ENCODE results near the gene NTRK2. TPM values are rescaled to one million over a fixed set of nuclear protein-coding genes. Genes with fewer than 3 reads are reported as not detected.

NTRK2 gene
- polyA plus RNA-seq (ENCODE audit: insufficient read length in 4 of 4), result 100 to 1,000 TPM in 3 of 4 donors, 10 to 100 TPM in 1; 93.2 to 154 (median 119) TPM

DNA sequence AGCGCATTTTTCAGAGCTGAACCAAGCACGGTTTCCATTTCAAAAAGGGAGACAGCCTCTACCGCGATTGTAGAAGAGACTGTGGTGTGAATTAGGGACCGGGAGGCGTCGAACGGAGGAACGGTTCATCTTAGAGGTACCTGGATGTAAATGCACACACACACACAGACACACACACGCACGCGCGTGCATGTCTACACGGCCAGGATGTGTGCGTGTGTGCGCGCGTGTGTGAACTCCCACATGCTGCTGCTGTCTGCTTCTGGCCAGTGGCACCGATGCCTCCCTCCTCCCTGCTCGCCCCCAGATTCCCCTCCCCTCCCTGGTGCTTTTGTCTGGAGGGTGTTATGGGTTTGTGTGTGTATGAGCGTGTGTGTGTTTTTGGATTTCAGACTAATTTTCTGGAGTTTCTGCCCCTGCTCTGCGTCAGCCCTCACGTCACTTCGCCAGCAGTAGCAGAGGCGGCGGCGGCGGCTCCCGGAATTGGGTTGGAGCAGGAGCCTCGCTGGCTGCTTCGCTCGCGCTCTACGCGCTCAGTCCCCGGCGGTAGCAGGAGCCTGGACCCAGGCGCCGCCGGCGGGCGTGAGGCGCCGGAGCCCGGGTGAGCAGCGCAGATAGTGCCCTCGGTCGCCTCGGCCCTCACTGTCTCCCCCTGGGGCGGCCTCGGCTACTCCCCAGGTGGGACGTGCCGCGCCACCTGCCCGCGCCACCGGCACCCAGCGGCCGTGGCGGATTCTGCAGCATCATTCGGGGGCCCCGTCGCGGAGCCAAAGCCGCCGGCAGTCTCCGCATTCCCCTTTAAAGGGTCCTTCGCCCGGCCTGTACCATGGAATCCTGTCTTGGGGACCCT lies at the start of gene NTRK2:
NTRK2 (plus strand) TSS at position 442 of the 850 bp plus-strand sequence. CDS start 1,020 bp downstream, outside the sequence.
- peak in 1 of 4 donors; percentile 61 for DNase-seq (ENCODE audit: low read depth in 4 of 4, low spot score in 3 of 4)

DNA sequence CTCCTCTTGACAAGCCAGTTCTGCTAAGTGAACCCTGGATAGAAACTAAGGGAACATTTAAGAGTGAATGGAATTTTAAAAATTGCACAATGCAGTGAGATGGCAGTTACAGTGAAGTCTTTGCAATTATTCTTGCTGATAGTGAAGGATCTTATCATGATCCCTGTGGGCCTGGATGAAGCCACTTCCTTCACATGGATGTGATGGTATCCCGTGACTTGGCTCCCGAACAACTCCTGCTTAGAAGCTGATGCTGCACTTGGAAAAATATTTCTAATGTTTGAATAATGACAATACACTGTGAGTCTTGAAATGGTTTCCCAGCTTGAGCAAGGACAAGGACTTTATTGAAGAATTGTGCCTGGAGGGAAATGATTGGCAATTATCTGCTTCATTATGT lies 49.2 kb upstream of the NTRK2 start:
- no peak for DNase-seq (ENCODE audit: low read depth in 4 of 4, low spot score in 3 of 4)

DNA sequence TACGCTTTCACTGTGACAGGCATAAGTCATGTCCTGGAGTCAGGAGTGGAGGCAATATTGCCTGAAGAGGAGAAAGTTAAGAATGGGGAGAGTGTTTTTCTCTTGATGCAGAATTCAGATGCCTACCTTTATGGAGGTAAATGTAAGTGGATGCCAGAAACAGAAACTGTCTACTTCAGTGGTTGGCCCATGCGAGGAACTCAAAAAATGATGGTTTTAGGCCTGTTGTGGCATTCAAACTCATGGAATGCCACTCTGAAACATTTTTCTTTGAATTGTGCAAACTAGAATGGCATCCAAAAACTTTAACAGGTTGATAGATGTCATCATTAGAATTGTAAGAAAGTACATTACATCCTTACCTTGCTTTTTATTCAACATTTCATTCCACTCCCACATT lies 47.7 kb upstream of the NTRK2 start:
- DNase-seq (ENCODE audit: low read depth in 4 of 4, low spot score in 3 of 4), result no peak

DNA sequence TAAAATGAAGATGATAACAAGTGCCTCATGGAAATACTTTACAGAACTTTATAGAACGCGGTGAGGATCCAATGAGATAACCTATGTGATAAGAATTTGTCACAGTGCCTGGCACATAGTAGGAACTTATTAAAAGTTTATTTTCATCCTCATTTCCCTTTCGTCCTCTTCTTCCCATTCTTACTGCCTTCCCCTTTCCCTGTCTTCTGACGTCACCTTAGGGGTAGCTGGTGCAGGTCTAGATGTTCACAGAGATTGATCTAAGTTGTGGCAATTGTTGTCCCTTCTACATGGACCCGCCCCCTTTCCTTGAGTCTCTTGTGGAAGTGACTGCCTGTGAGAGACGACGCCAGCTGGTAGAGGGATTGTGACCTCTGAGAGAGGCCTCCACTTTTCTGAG lies 46.5 kb upstream of the NTRK2 start:
- no peak for DNase-seq (ENCODE audit: low read depth in 4 of 4, low spot score in 3 of 4)

DNA sequence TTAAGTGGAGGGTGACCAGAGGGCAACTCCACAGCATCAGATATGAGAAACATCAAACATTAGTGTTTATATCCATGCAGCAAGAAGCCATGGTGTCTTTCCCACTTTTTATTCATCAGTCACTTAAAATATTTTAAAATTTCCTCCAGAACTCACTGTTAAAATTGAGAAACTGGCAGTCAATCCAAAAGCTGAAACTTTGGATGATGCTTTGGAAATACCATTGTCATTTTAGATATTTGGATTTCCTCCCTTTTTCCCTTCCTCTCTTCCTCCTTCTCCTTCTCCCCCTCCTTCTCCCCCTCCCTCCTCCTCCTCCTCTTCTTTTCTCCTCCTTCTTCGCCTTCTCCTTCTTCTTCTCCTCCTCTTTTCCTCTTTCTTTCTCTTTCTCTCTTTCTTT lies 33.1 kb upstream of the NTRK2 start:
- no peak for DNase-seq (ENCODE audit: low read depth in 4 of 4, low spot score in 3 of 4)

DNA sequence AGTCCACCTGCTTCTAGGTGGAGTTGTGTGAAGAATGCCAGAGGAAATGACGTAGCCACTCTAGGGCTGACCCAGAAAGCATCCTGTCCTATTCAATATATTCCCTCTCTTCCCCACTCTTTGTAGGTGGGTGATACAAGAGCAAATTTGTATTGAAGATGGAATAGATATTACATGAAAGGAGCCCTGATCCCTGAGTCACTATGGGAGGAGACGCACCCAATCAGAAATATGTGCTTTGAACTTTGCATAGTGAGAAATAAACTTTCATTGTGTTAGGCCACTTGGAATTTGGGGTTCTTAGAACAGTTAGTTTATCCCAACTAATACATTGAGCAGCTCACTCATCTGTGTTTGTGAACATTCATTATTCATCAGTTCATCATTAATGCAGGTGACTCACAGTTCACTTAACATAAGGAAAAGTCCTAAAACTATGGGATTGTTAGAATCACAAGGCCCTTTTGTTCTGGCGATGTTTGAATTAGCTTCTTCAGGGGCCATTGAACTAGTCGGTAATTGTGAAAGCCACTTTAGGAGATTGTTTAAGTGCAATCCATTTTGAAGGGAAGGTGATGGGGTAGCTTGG lies 26.9 kb upstream of the NTRK2 start:
- DNase-seq (ENCODE audit: low read depth in 4 of 4, low spot score in 3 of 4), result no peak

DNA sequence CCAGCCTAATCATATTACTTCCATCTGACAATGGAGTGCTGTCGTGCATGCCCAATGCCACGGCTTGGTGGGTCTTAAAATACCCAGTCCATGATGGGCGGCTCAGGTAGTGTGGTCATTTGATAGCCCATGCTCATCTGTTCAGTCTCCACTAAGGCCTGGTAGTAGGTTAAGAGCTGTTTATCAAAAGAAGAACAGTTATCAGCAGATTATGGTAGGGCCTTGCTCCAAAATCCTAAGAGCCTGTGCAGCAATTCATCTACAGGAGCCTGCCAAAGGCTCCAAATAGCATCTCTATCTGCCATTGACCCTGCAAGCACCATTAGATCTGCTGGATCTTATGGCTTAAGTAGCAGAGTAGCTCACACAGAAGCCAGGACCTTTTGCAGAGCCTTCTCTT lies 21.8 kb upstream of the NTRK2 start:
- DNase-seq (ENCODE audit: low read depth in 4 of 4, low spot score in 3 of 4), result no peak

DNA sequence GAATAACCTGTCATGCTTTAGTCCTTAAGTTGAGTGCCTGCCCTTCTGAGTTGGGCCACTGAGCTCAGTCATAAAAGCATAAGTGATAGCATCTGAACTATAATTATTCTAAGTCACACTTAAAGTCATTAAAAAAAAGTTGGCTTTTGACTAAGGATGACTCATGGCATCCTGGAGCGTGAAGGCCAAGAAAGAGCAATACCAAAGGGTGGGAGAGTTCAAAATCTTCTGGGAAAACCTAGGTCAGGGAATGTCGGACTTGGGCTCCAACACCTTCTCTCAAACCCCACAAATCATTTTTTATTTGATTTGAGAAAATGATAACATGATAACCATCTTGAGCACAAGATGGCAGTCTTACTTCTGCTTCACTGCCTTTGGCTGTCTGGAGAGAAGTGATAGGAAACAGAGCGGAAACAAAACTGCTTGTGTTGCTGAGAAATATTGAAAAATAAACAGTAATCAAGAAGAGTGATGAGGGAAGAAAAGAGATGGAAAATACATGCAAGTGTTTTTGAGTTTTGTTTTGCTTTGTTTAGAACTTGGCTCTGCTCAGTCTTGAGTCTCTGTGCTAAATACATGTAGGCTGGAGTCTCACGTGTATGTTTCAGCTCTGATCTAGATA lies 16.9 kb upstream of the NTRK2 start:
- DNase-seq (ENCODE audit: low read depth in 4 of 4, low spot score in 3 of 4), result no peak

DNA sequence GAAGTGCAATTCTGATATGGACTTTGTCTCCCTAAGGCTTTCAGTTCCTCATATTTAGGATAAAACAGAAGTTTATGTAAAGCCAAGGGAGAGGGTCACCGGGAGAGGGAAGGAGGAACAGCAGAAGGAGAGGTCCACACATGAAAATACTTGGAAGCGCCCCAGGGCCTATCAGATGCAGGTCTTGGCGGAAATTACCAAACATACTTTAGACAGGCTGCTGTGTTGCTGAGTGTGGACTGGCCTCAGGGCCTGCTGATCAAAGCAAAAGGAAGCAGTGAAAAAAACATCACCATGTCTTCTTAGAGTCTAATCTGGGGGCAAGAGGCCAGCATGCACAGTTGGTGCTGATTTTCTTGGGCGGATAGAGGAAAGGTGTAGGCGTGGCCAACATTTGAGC lies 14.1 kb upstream of the NTRK2 start:
- no peak for DNase-seq (ENCODE audit: low read depth in 4 of 4, low spot score in 3 of 4)

DNA sequence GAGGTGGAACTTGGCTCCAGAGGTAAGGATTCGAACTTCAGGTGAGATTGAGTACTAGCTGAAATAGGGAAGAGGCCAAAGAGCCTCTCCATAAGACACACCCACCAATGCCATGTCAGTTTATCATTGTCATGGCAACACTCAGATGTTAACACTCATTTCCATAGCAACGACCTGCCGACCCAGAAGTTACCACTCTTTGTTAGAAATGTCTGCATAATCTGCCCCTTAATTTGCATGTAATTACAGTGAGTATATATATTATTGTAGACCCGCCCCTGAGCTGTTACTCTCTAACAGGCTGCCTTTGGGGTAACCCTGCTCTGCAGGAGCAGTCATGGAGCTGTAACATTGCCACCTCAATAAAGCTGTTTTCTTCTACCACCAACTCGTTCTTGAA lies 10.2 kb upstream of the NTRK2 start:
- DNase-seq (ENCODE audit: low read depth in 4 of 4, low spot score in 3 of 4), result no peak

DNA sequence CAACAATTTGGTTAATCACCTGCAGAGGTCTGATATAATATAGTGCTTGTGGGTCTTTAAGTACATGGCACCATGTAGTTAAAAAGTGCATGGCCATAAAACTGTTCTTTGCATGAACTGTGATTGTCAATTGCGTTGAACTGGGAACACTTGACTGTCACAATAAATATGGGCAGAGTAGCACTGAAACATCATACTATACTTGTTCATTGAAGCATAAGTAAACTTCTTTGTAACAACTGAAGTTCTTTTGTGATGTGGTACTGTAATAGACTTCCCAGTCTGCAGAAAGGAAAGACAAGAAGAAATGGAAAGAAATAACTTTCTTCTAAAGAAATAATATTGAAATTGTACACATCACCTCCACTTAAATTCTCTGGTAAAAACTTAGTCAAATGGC lies 9.8 kb upstream of the NTRK2 start:
- DNase-seq (ENCODE audit: low read depth in 4 of 4, low spot score in 3 of 4), result no peak

DNA sequence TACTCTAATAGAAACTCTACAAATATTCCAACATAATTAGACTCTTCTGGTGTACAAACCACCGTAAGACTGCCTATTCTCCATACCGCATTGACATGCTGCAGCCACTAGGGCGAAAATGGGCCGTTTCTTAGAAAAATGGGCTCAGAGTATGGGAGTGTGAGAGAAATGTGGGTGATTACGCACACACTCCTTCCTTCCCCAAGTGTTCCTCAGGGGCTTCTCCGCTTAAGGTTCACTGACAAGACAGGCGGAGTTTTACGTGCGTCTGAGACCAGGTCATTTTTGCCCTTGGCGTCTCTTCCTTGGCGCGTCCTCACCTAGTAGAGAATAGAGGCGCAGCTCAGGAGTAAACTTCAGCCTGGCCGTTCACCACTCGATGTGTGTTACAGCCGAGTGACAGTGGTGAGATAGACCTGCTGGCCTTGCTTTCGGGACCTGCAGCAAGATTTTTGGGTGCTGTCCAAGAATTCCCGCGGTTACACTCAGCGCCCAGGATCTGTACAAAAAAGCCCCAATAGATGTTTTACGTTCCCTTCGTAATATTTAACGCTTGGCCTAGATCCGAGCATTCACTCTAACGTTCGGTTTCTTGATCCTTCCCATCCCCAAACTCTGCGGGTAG lies 1.8 kb upstream of the NTRK2 start:
- DNase-seq (ENCODE audit: low read depth in 4 of 4, low spot score in 3 of 4), result peak in 1 of 4 donors; percentile 65

DNA sequence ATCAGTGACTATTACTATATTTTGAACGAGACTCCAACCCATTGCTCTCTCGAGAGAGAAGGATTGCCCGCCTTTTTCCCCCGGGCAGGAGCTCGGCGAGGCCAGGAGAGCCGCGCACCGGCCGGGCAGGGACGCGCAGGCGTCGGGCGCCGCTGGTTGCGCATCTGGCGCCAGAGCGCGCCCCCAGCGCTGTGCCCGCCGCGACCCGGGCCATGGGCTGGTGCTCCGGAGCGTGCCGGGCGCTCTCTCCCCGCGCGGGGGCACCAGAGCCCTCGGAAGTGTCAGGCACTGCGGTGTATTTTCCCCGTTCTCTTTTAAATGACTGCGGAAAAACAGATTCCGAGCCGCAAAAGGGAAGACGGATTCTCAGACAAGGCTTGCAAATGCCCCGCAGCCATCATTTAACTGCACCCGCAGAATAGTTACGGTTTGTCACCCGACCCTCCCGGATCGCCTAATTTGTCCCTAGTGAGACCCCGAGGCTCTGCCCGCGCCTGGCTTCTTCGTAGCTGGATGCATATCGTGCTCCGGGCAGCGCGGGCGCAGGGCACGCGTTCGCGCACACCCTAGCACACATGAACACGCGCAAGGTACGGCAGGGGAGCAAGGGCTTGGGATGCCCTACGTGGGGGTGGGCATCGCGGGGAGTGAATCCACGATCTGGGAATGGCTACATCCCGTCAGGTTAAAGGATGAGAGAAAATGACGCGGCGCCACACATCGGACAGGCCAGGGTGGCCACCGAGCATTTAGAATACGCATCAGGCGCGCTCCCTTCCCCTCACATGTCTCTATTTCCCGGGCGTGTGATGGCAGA lies 1.1 kb upstream of the NTRK2 start:
- peak in 2 of 4 donors; percentile 77 to 85 for DNase-seq (ENCODE audit: low read depth in 4 of 4, low spot score in 3 of 4)

DNA sequence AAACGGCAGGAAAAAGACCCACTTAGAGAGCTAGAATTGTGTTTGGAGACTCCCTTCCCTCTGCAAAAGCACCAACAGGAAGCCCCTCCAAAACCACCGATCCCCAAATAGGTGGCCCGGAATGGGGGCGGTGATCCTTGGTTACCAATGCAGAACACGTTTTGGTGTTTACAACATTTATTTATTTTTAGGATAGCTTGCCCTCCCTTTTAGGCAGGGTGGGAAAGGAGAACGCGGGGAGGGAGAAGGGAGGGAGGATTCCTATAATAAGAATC lies 579 bp upstream of the NTRK2 start:
- DNase-seq (ENCODE audit: low read depth in 4 of 4, low spot score in 3 of 4), result no peak

DNA sequence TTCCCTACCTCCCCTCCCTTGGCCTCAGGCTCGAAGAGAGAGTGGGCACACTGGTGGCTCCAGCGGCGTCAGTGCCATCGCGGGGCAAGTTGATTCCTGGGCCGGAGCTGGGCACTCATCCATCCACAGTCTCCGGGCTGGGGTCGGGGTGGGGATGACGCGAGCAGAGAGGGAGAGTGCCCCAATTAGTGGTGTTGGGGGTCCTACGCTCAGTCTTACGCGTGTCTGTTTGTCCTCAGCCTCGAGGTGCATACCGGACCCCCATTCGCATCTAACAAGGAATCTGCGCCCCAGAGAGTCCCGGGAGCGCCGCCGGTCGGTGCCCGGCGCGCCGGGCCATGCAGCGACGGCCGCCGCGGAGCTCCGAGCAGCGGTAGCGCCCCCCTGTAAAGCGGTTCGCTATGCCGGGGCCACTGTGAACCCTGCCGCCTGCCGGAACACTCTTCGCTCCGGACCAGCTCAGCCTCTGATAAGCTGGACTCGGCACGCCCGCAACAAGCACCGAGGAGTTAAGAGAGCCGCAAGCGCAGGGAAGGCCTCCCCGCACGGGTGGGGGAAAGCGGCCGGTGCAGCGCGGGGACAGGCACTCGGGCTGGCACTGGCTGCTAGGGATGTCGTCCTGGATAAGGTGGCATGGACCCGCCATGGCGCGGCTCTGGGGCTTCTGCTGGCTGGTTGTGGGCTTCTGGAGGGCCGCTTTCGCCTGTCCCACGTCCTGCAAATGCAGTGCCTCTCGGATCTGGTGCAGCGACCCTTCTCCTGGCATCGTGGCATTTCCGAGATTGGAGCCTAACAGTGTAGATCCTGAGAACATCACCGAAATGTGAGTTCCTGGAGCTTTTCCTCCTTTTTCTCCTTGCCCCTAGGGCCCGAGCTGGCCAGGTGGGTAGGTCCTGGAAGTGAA lies 861 bp downstream of the NTRK2 start:
- DNase-seq (ENCODE audit: low read depth in 4 of 4, low spot score in 3 of 4), result no peak

DNA sequence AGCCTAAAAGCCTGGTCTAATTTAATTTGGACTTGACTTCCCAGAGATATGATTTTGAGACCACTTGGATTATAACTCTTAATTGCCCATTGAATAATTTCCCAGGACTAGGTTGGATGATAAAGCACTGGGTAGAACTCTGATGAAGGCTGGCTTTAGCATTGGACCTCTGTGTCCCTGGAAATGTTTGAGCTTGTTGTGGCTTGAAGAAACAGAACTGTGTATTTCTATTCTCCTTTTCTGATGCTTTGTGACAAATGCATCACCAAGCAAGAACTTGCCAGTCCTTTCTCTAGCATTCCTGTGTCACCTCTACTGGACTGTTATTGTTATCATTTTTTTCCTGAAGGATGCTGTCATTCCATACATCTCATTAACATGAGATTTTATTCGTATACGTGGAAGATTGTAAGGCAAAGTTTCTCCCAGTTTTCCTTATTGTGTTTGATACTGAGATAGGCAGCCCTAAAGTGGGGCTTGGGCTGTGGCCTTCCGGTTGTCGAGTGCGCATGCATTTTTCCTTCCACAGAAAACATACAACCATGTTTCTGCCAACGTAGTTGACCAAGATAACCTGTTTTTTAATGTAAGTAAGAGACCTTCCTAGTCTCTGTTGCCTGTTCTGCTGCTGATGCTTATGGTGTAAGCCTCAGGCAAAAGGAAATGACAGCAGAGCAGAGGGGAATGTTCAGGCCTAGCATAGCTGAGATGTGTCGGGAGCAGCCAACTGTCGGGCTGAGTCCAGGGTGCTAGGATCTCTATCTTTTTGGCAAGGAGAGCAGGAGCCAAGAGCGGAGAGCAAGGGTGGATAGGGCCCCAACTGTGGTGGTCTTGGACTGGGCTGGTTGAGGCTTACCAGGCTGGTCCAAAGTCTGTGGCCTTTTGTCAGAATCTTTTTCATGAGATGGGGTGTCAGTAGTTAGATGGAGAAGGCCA lies 2.3 kb downstream of the NTRK2 start:
- DNase-seq (ENCODE audit: low read depth in 4 of 4, low spot score in 3 of 4), result no peak

DNA sequence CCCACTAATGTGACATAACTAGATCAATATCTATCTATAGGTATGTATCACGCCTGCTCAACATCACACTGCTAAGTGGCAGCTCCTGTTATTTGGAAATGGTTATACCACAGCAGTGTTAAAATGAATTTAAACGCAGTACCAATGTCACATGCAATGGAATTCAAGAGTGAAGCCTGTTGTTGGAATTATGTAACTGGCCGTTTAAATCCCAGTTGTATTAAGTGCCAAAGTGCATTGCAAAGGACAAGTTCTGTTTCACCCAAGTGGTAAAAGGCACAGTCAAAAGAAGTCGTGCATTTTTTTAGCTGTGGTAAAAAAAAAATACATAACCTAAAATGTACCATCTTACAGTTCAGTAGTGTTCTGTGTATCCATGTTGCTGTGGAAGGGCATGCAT lies 4.3 kb downstream of the NTRK2 start:
- no peak for DNase-seq (ENCODE audit: low read depth in 4 of 4, low spot score in 3 of 4)

DNA sequence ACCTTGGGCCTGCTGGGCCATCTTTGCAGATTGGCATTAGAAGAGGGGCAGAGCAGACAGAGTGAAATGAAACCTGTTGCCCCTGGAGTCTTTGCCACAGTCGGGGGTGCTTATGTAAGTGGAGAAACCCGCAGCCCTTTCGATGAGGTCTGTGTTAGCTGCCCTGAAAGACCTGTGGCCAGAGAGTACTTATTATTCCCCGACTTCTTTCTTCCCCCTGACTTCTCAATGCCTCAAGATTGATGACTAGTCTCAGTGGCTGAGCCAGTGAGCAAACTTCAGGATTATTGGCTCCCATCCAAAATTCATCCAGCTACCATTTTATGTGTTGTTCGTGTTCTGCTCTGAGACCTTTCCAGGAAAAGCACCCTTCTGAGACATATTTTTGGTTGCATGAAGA lies 7.6 kb downstream of the NTRK2 start:
- DNase-seq (ENCODE audit: low read depth in 4 of 4, low spot score in 3 of 4), result no peak

DNA sequence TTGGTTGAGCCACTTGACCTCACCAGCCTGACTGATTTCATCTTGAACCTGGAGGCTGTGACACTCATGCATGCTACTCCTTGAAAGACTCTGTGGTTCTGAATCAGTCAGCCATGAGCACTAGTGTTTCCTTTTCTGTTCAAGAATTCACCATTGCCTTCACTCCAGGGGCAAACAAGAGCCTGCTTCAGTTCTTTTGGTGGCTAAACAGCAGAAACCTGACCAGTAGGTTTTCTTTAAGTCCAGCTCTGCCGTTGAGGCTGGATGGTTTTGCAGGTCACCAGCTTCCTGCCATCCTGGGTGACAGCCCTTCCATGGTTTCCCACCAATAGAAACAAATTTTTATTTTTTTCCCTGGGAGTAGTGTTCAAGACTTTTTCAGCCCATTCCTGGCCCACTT lies 10.0 kb downstream of the NTRK2 start:
- no peak for DNase-seq (ENCODE audit: low read depth in 4 of 4, low spot score in 3 of 4)
